Upper lobe of left lung (tissue), 4 donors: ENCODE results near the gene MPPED2.

ENCODE experiments used
- EP300 ChIP-seq, 4 donors: sonication (generic); formaldehyde crosslinking; IDR thresholded peaks; one replicate each; pipeline ENCODE4 v1.5.1; 2017; ENCODE audit warnings: antibody characterized with exemption in 4 of 4, control low read depth in 2 of 4
- POLR2A ChIP-seq, 4 donors: fragments of 450-650 bp; IDR thresholded peaks; one replicate each; pipeline ENCODE4 v1.5.1; 2016 to 2017; ENCODE audit warnings: antibody characterized with exemption in 4 of 4, mild to moderate bottlenecking in 2 of 4
- POLR2AphosphoS5 ChIP-seq, 2 donors: sonication (generic); formaldehyde crosslinking; IDR thresholded peaks; one replicate each; pipeline ENCODE4 v1.5.1; 2017; ENCODE audit warnings: antibody characterized with exemption in 2 of 2
- TF ChIP-seq, protein P1 (sequence below), 6 experiments: fragments of 450-650 bp in 4 of 6; fragments of 200-600 bp in 2 of 6; sonication (generic) in 2 of 6; IDR thresholded peaks; one replicate each; pipeline ENCODE4 v1.5.1; 2016 to 2019; ENCODE audit warnings: antibody characterized with exemption in 6 of 6

DNA sequence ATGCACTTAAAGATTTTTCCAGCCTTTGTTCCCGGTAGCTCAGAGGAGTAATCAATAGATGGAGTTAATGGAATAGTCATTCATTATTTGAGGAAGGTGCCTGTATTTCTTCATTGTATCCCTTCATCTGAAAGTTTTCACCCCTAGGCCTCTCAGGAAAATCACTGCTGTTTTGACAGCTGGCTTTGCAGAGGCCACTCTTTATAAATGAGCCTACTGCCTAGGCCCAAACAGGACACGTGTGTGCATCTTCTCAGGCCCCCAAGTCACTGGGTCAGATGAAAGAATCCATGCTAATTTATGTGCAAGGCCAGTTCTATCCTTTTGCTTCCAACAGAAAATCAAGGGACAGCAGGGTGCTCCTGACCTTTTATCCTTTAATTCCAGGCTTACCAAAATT lies 76.8 kb downstream of the MPPED2 start:
- TF ChIP-seq, protein P1, sequence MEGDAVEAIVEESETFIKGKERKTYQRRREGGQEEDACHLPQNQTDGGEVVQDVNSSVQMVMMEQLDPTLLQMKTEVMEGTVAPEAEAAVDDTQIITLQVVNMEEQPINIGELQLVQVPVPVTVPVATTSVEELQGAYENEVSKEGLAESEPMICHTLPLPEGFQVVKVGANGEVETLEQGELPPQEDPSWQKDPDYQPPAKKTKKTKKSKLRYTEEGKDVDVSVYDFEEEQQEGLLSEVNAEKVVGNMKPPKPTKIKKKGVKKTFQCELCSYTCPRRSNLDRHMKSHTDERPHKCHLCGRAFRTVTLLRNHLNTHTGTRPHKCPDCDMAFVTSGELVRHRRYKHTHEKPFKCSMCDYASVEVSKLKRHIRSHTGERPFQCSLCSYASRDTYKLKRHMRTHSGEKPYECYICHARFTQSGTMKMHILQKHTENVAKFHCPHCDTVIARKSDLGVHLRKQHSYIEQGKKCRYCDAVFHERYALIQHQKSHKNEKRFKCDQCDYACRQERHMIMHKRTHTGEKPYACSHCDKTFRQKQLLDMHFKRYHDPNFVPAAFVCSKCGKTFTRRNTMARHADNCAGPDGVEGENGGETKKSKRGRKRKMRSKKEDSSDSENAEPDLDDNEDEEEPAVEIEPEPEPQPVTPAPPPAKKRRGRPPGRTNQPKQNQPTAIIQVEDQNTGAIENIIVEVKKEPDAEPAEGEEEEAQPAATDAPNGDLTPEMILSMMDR (IDR thresholded peaks at IDR 0.05) = no peak
- TF ChIP-seq POLR2A (IDR thresholded peaks at IDR 0.05) = no peak
- no peak for TF ChIP-seq POLR2AphosphoS5 (IDR thresholded peaks at IDR 0.05)
- TF ChIP-seq EP300 (IDR thresholded peaks at IDR 0.05) = no peak
